SK-N-SH treated with all-trans-retinoic acid at 6 μM for 48 hours (cell line): ENCODE data around the gene HMGB4.

Experiments used
- ARNTL ChIP-seq: fragments of 450-650 bp; formaldehyde crosslinking; IDR thresholded peaks from 2 replicates; pipeline ENCODE4 v1.5.0; 2020; ENCODE audit warnings: low read depth, mild to moderate bottlenecking, moderate library complexity, borderline replicate concordance
- ESRRG ChIP-seq: fragments of 250-450 bp; sonication (Bioruptor Pico); IDR thresholded peaks from 2 replicates; pipeline ENCODE4 v1.6.1; 2021; ENCODE audit warnings: mild to moderate bottlenecking
- SNAI2 ChIP-seq: fragments of 250-450 bp; sonication (Bioruptor Pico); IDR thresholded peaks from 2 replicates; pipeline ENCODE4 v1.5.0; 2020; ENCODE audit warnings: mild to moderate bottlenecking, moderate library complexity
- TCF4 ChIP-seq: fragments of 250-450 bp; sonication (Bioruptor Pico); IDR thresholded peaks from 2 replicates; pipeline ENCODE4 v1.8.0; 2021; ENCODE audit warnings: mild to moderate bottlenecking, moderate library complexity, borderline replicate concordance
- TF ChIP-seq, protein P1 (sequence below): fragments of 250-450 bp; sonication (Bioruptor Pico); IDR thresholded peaks from 2 replicates; pipeline ENCODE4 v1.8.0; 2020; ENCODE audit warnings: mild to moderate bottlenecking, moderate library complexity, borderline replicate concordance

DNA sequence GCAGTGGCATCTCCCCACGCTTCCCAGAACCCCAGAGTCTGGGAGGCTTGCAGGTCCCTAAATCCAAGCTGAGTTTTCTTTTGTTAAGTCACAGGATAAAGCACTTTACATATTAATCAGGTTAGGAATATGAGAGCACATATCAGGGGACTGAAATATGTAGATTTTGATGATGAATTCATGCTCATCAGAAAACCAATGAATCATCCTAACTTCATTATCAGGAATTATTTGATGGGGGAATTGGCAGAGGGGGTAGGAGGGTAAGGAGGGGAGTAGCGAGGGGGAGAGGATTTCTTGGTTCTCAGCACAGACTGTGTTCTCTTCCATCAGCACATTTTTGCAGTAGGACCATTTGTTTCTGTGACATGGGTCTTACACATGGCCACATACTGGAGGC, 32.1 kb downstream of the HMGB4 start:
- TF ChIP-seq SNAI2 (CRISPR knock-in tag) (no peak), TCF4 (no peak), ESRRG (CRISPR knock-in tag) (no peak), ARNTL (CRISPR knock-in tag) (no peak)
- TF ChIP-seq, protein P1, sequence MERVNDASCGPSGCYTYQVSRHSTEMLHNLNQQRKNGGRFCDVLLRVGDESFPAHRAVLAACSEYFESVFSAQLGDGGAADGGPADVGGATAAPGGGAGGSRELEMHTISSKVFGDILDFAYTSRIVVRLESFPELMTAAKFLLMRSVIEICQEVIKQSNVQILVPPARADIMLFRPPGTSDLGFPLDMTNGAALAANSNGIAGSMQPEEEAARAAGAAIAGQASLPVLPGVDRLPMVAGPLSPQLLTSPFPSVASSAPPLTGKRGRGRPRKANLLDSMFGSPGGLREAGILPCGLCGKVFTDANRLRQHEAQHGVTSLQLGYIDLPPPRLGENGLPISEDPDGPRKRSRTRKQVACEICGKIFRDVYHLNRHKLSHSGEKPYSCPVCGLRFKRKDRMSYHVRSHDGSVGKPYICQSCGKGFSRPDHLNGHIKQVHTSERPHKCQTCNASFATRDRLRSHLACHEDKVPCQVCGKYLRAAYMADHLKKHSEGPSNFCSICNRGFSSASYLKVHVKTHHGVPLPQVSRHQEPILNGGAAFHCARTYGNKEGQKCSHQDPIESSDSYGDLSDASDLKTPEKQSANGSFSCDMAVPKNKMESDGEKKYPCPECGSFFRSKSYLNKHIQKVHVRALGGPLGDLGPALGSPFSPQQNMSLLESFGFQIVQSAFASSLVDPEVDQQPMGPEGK, result no peak
